Keratinocyte (primary cell): Measurements from ENCODE around the gene SYT1. TPM values are rescaled to one million over a fixed set of nuclear protein-coding genes. Genes with fewer than 3 reads are reported as not detected.

Experiments
- DNase-seq: peaks from one replicate; pipeline ENCODE4 v3.0.0-alpha.2; 2011; ENCODE audit warnings: low read depth, missing footprints, low spot score
- FAIRE-seq: peaks from 2 replicates; lab custom pipeline; 2011; peaks lifted over from hg19 to GRCh38; lab: Jason Lieb, UNC
- H2AFZ ChIP-seq: 2 replicates; pipeline ENCODE4 v1.6.0; 2012; ENCODE audit warnings: low read length, control low read depth, inconsistent platforms; ENCODE audit not compliant: control insufficient read depth
- H3K27ac ChIP-seq: 2 replicates; pipeline ENCODE4 v1.5.1; 2011; ENCODE audit warnings: low read length; ENCODE audit not compliant: control insufficient read depth, insufficient read depth
- H3K27me3 ChIP-seq: 3 replicates; pipeline ENCODE4 v1.6.0; 2011; ENCODE audit warnings: low read length; ENCODE audit not compliant: control insufficient read depth, insufficient read depth; ENCODE audit errors: extremely low read depth
- H3K36me3 ChIP-seq, 2 experiments: 2 replicates in 1 of 2; 3 replicates in 1 of 2; pipeline ENCODE4 v1.5.1; 2011; ENCODE audit warnings: low read length in 2 of 2, mild to moderate bottlenecking in 1 of 2; ENCODE audit not compliant: control insufficient read depth in 2 of 2, insufficient read depth in 2 of 2; ENCODE audit errors: extremely low read depth in 1 of 2
- H3K4me1 ChIP-seq: 3 replicates; pipeline ENCODE4 v1.5.1; 2011; ENCODE audit warnings: low read length; ENCODE audit not compliant: control insufficient read depth, insufficient read depth; ENCODE audit errors: extremely low read depth
- H3K4me2 ChIP-seq: 3 replicates; pipeline ENCODE4 v1.6.0; 2011; ENCODE audit warnings: low read depth, low read length; ENCODE audit not compliant: control insufficient read depth, insufficient read depth; ENCODE audit errors: extremely low read depth
- H3K4me3 ChIP-seq, 3 experiments: fragments of 200-600 bp in 1 of 3; sonication (generic) in 1 of 3; 2 replicates in 2 of 3; 3 replicates in 1 of 3; pipeline ENCODE4 v1.5.1; 2011 to 2016; ENCODE audit warnings: low read length in 3 of 3, mild to moderate bottlenecking in 3 of 3, control low read depth in 2 of 3, inconsistent platforms in 1 of 3, low read depth in 1 of 3, mixed read lengths in 1 of 3, mixed run types in 1 of 3, moderate library complexity in 1 of 3; ENCODE audit not compliant: control insufficient read depth in 2 of 3, insufficient read depth in 2 of 3; ENCODE audit errors: extremely low read depth in 1 of 3
- H3K79me2 ChIP-seq: 2 replicates; pipeline ENCODE4 v1.6.0; 2012; ENCODE audit warnings: low read length; ENCODE audit not compliant: control insufficient read depth, insufficient read depth
- H3K9ac ChIP-seq: 3 replicates; pipeline ENCODE4 v1.6.0; 2011; ENCODE audit warnings: low read length; ENCODE audit not compliant: control insufficient read depth, insufficient read depth; ENCODE audit errors: extremely low read depth
- H3K9me1 ChIP-seq: 3 replicates; pipeline ENCODE4 v1.6.0; 2011; ENCODE audit warnings: low read length; ENCODE audit not compliant: control insufficient read depth, insufficient read depth; ENCODE audit errors: extremely low read depth
- H3K9me3 ChIP-seq: 2 replicates; pipeline ENCODE4 v1.5.1; 2012; ENCODE audit warnings: low read depth, low read length; ENCODE audit not compliant: control insufficient read depth
- H4K20me1 ChIP-seq: 3 replicates; pipeline ENCODE4 v1.6.0; 2011; ENCODE audit warnings: low read length; ENCODE audit not compliant: control insufficient read depth, insufficient read depth; ENCODE audit errors: extremely low read depth
- CTCF ChIP-seq, 3 experiments: IDR thresholded peaks in 1 of 3; conservative IDR thresholded peaks in 1 of 3; optimal IDR thresholded peaks in 1 of 3; 2 replicates in 2 of 3; 3 replicates in 1 of 3; pipeline versions ENCODE3 to v1.5.1; 2011; ENCODE audit warnings: low read length in 3 of 3, mild to moderate bottlenecking in 3 of 3, moderate library complexity in 2 of 3, control low read depth in 1 of 3, inconsistent platforms in 1 of 3; ENCODE audit not compliant: insufficient read depth in 2 of 3; ENCODE audit errors: extremely low read depth in 1 of 3
- EZH2 ChIP-seq: IDR thresholded peaks from one replicate; pipeline ENCODE4 v1.6.1; 2012; ENCODE audit warnings: inconsistent platforms, mild to moderate bottlenecking, low read length, moderate library complexity
- dilution Hi-C: fragments of 300-500 bp; cut with MboI; formaldehyde crosslinking; loops from one replicate; pipeline ENCODE4 v1.7.0; 2020; ENCODE audit warnings: low sequenced_read_pairs; ENCODE audit not compliant: extremely low pct_ligation_motif_present
- polyA plus RNA-seq, 5 experiments: library from polyadenylated mRNA; depleted of rRNA in 3 of 5; stranded (reverse) in 3 of 5; stranded (forward) in 1 of 5; unstranded in 1 of 5; fragments of >200 nt; gene quantifications; 1 replicate in 1 of 5; 2 replicates in 3 of 5; 3 replicates in 1 of 5; pipeline versions ENCODE4 v1.2.1 to v1.2.3, GENCODE V29; 2011 to 2012; ENCODE audit warnings: missing spikeins in 2 of 5, low read depth in 1 of 5, low replicate concordance in 1 of 5

The SYT1 gene
- polyA plus RNA-seq, 1 donor (not counting 4 experiments of a cell fraction or from before 2014, with no cell fraction given): 6.1 TPM

- Histone ChIP-seq H3K9me3 (no peaks in the 10 kb centered on the region), H4K20me1 (no peaks in the 10 kb centered on the region), H3K4me1 (no peaks in the 10 kb centered on the region), H3K27me3 (no peaks in the 10 kb centered on the region), H2AFZ (no peak overlapping the region), H3K79me2 (no peaks in the 10 kb centered on the region), H3K9ac (no peak overlapping the region), H3K9me1 (no peaks in the 10 kb centered on the region), H3K4me3 (no peak overlapping the region), H3K36me3 (no peaks in the 10 kb centered on the region), H3K27ac (no peak overlapping the region), H3K4me2 (no peak overlapping the region)
- peak; percentile 23 to 52 (median 40) for TF ChIP-seq CTCF (optimal IDR thresholded peaks at IDR 0.05 in 1 of 3, IDR thresholded peaks at IDR 0.05 in 1 of 3, conservative IDR thresholded peaks at IDR 0.05 in 1 of 3; ENCODE audit: extremely low read depth in 1 of 3, insufficient read depth in 2 of 3, low read length in 3 of 3)
- TF ChIP-seq EZH2: no peak
- DNase-seq: no peak
- FAIRE-seq: no peak
- dilution Hi-C loops: no loop called here
Observed at GRCh38 chr12:79121486-79121885, 256.9 kb downstream of the SYT1 start.

DNA sequence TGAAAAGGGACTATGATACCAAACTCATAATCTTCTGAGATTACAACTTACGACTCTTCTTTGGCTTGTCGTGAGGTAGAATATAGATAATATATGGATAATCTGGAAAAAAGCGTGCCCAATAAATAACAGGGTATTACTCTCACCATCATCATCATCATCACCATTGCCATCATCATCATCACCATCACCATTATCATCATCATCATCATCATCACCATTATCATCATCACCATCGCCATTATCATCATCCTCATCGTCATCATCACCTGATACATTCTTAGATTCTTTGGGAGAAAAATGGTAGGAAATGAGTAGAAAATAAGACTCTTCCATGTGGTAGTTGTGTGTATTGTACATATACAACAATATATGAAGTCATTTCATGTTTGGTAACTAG lies 259.8 kb downstream of the SYT1 start:
- no peaks in the 10 kb centered on the region for H3K36me3 ChIP-seq
- no peak overlapping the region for H3K27ac ChIP-seq
- no peaks in the 10 kb centered on the region for H3K4me1 ChIP-seq
- dilution Hi-C loops: no loop called here
- no peaks in the 10 kb centered on the region for H4K20me1 ChIP-seq
- FAIRE-seq (no peak), DNase-seq (no peak)
- no peaks in the 10 kb centered on the region for H3K27me3 ChIP-seq
- H3K9me1 ChIP-seq: no peaks in the 10 kb centered on the region
- no peak overlapping the region for H3K4me2 ChIP-seq
- TF ChIP-seq CTCF (optimal IDR thresholded peaks at IDR 0.05 in 1 of 3, IDR thresholded peaks at IDR 0.05 in 1 of 3, conservative IDR thresholded peaks at IDR 0.05 in 1 of 3; ENCODE audit: extremely low read depth in 1 of 3, insufficient read depth in 2 of 3, low read length in 3 of 3): no peak
- no peak for TF ChIP-seq EZH2
- no peaks in the 10 kb centered on the region for H3K79me2 ChIP-seq
- no peak overlapping the region for H3K9ac ChIP-seq
- H3K9me3 ChIP-seq: no peaks in the 10 kb centered on the region
- H3K4me3 ChIP-seq: no peak overlapping the region
- no peak overlapping the region for H2AFZ ChIP-seq
